DND-41 (cell line): ENCODE data around the gene SPNS3.

Experiments
- EZH2 ChIP-seq: IDR thresholded peaks from 3 replicates; pipeline ENCODE4 v1.6.1; 2012; ENCODE audit warnings: borderline replicate concordance, low read depth, mild to moderate bottlenecking, moderate library complexity, low read length, inconsistent platforms; ENCODE audit not compliant: severe bottlenecking
- TF ChIP-seq, protein P1 (sequence below): IDR thresholded peaks from 2 replicates; pipeline ENCODE4 v1.5.1; 2012; ENCODE audit warnings: borderline replicate concordance, low read length, moderate library complexity, mild to moderate bottlenecking; ENCODE audit not compliant: poor library complexity, severe bottlenecking; ENCODE audit errors: extremely low read depth

DNA sequence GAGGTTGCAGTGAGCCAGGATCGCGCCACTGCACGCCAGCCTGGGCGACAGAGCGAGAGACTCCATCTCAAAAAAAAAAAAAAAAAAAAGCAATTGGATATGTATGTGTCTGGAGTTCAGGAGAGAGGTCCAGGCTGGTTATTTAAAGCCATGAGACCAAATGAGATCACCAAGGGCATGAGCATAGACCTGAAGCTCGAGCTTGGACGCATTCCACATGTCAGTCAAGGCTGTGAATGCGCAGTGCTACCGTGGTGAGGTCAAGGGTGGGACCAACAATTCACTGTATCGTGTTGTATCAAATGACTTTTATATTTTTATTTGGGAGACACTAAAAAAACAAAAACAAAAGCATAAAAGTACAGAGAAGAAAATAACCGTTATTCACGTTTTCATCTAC lies 35.8 kb downstream of the SPNS3 start:
- TF ChIP-seq, protein P1, sequence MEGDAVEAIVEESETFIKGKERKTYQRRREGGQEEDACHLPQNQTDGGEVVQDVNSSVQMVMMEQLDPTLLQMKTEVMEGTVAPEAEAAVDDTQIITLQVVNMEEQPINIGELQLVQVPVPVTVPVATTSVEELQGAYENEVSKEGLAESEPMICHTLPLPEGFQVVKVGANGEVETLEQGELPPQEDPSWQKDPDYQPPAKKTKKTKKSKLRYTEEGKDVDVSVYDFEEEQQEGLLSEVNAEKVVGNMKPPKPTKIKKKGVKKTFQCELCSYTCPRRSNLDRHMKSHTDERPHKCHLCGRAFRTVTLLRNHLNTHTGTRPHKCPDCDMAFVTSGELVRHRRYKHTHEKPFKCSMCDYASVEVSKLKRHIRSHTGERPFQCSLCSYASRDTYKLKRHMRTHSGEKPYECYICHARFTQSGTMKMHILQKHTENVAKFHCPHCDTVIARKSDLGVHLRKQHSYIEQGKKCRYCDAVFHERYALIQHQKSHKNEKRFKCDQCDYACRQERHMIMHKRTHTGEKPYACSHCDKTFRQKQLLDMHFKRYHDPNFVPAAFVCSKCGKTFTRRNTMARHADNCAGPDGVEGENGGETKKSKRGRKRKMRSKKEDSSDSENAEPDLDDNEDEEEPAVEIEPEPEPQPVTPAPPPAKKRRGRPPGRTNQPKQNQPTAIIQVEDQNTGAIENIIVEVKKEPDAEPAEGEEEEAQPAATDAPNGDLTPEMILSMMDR: no peak
- no peak for TF ChIP-seq EZH2
